C4-2B (cell line): ENCODE data around the gene NRAP.

Experiments
- ZFX ChIP-seq: fragments of 450-650 bp; IDR thresholded peaks from 2 replicates; pipeline ENCODE4 v1.6.1; 2017
- TF ChIP-seq, protein P1 (sequence below): fragments of 450-650 bp; conservative IDR thresholded peaks from 2 replicates; pipeline ENCODE4 v1.5.1; 2017; ENCODE audit warnings: mild to moderate bottlenecking

DNA sequence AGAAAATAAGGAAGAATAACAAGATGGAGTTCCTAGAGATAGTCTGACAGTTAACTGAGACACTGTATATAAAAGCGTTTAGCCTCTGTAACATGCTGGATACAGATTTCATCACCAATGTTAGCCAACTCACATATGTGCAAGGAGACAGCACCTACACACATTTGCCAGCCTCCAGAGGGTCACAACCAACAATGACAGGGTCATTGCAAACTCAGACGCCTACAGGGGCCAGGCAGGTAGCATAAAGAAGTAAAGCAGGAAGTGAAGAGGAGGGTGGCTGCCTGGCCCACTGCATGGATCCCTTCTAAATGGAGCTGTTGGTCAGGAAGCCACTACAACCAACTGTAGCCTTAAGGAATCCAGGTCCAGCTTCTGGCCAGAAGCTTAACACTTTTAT is 50.4 kb downstream of the NRAP start:
- TF ChIP-seq, protein P1, sequence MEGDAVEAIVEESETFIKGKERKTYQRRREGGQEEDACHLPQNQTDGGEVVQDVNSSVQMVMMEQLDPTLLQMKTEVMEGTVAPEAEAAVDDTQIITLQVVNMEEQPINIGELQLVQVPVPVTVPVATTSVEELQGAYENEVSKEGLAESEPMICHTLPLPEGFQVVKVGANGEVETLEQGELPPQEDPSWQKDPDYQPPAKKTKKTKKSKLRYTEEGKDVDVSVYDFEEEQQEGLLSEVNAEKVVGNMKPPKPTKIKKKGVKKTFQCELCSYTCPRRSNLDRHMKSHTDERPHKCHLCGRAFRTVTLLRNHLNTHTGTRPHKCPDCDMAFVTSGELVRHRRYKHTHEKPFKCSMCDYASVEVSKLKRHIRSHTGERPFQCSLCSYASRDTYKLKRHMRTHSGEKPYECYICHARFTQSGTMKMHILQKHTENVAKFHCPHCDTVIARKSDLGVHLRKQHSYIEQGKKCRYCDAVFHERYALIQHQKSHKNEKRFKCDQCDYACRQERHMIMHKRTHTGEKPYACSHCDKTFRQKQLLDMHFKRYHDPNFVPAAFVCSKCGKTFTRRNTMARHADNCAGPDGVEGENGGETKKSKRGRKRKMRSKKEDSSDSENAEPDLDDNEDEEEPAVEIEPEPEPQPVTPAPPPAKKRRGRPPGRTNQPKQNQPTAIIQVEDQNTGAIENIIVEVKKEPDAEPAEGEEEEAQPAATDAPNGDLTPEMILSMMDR, result no peak
- no peak for TF ChIP-seq ZFX
